Smooth muscle cell (in vitro differentiated cells): ENCODE results near the gene METAP1D. TPM values are rescaled to one million over a fixed set of nuclear protein-coding genes. Genes with fewer than 3 reads are reported as not detected.

ENCODE experiments used
- DNase-seq: peaks from one replicate; lab custom pipeline; 2025; ENCODE audit not compliant: unreplicated experiment; lab: John Stamatoyannopoulos, UW
- H2AFZ ChIP-seq: fragments of 200-600 bp; sonication (generic); 2 replicates; pipeline ENCODE4 v1.6.0; 2016; ENCODE audit warnings: antibody characterized with exemption, low read depth, mild to moderate bottlenecking
- H3F3A ChIP-seq: fragments of 200-600 bp; sonication (generic); 2 replicates; pipeline ENCODE4 v1.6.0; 2017; ENCODE audit warnings: antibody characterized with exemption, low read depth
- H3K27ac ChIP-seq: fragments of 200-600 bp; sonication (generic); 2 replicates; pipeline ENCODE4 v1.5.1; 2016; ENCODE audit warnings: low read depth, mild to moderate bottlenecking
- H3K27me3 ChIP-seq: fragments of 200-600 bp; sonication (generic); 2 replicates; pipeline ENCODE4 v1.6.1; 2016; ENCODE audit warnings: low read depth, mild to moderate bottlenecking
- H3K36me3 ChIP-seq: fragments of 200-600 bp; sonication (generic); 2 replicates; pipeline ENCODE4 v1.5.1; 2016; ENCODE audit warnings: low read depth
- H3K4me1 ChIP-seq: fragments of 200-600 bp; sonication (generic); 2 replicates; pipeline ENCODE4 v1.5.1; 2016; ENCODE audit warnings: low read depth
- H3K4me2 ChIP-seq: fragments of 200-600 bp; sonication (generic); 2 replicates; pipeline ENCODE4 v1.6.0; 2016; ENCODE audit warnings: mild to moderate bottlenecking
- H3K4me3 ChIP-seq: fragments of 200-600 bp; sonication (generic); 2 replicates; pipeline ENCODE4 v1.5.1; 2016; ENCODE audit warnings: mild to moderate bottlenecking
- H3K79me2 ChIP-seq: fragments of 200-600 bp; sonication (generic); 2 replicates; pipeline ENCODE4 v1.6.0; 2016; ENCODE audit warnings: low read depth, mild to moderate bottlenecking
- H3K9ac ChIP-seq: fragments of 200-600 bp; sonication (generic); 2 replicates; pipeline ENCODE4 v1.6.0; 2016; ENCODE audit warnings: low read depth
- H3K9me3 ChIP-seq: fragments of 200-600 bp; sonication (generic); replicated peaks from 2 replicates; pipeline ENCODE4 v1.5.1; 2016; ENCODE audit warnings: low read depth
- H4K20me1 ChIP-seq: fragments of 200-600 bp; sonication (generic); 2 replicates; pipeline ENCODE4 v1.6.0; 2016; ENCODE audit warnings: low read depth
- CTCF ChIP-seq: fragments of 200-600 bp; sonication (generic); IDR thresholded peaks from 2 replicates; pipeline ENCODE4 v1.5.1; 2017; ENCODE audit warnings: borderline replicate concordance, mild to moderate bottlenecking, antibody characterized with exemption; ENCODE audit not compliant: insufficient read depth, poor library complexity, severe bottlenecking
- WGBS: methylation state at CpG from one replicate; pipeline ENCODE4 v1.1.7; 2016; ENCODE audit warnings: low lambda C conversion rate; 5-methylcytosine and 5-hydroxymethylcytosine counted together
- polyA plus RNA-seq: library from polyadenylated mRNA; unstranded; fragments of >200 nt; fragmentation: Nextera tagmentation; extraction: Ambion mirVana; gene quantifications from 2 replicates; pipeline ENCODE4 v1.2.1, GENCODE V29; 2016
- total RNA-seq: library from RNA; depleted of rRNA; stranded (reverse); fragments of >200 nt; gene quantifications from 2 replicates; pipeline ENCODE4 v1.2.3, GENCODE V29; 2014

The METAP1D gene
- total and polyA plus RNA-seq, 2 experiments from 2014 or later, result 5.9 to 7.5 TPM

GRCh38 chr2:172100935-172101820 lies 101.4 kb downstream of the METAP1D start:
- DNase-seq, result no peak
- Histone ChIP-seq H3K9ac (peak overlapping the region; percentile 2), H3K36me3 (no peaks in the 10 kb centered on the region), H3K4me3 (peak overlapping the region; percentile 68), H3K27ac (peak overlapping the region; percentile 45), H3K9me3 (no peaks in the 10 kb centered on the region), H4K20me1 (peaks cover 8% of the 10 kb centered on the region), H3K4me1 (peaks cover 56% of the 10 kb centered on the region), H3K27me3 (peaks cover 66% of the 10 kb centered on the region), H3K4me2 (peak overlapping the region; percentile 97), H3F3A (peaks cover 17% of the 10 kb centered on the region), H2AFZ (no peak overlapping the region), H3K79me2 (peaks cover 5% of the 10 kb centered on the region)
- no peak for TF ChIP-seq CTCF
- WGBS, result 5% methylated on average over 54 of the region's 54 CpGs

GRCh38 chr2:172101821-172102390 lies 102.2 kb downstream of the METAP1D start:
- Histone ChIP-seq H3F3A (peaks cover 17% of the 10 kb centered on the region), H3K36me3 (no peaks in the 10 kb centered on the region), H3K27me3 (peaks cover 73% of the 10 kb centered on the region), H2AFZ (peak overlapping the region; percentile 43), H3K27ac (peak overlapping the region; percentile 45), H4K20me1 (peaks cover 8% of the 10 kb centered on the region), H3K4me1 (peaks cover 55% of the 10 kb centered on the region), H3K9me3 (no peaks in the 10 kb centered on the region), H3K9ac (no peak overlapping the region), H3K4me2 (peak overlapping the region; percentile 97), H3K4me3 (peak overlapping the region; percentile 68), H3K79me2 (peaks cover 5% of the 10 kb centered on the region)
- TF ChIP-seq CTCF, result no peak
- WGBS, result under 1% methylated on average over 33 of the region's 36 CpGs
- no peak for DNase-seq

- peaks cover 81% of the 10 kb centered on the region for H3K27me3 ChIP-seq
- peak within 1 kb of the TSS; percentile 45 for H3K27ac ChIP-seq
- H3K36me3 ChIP-seq, result no peaks in the 10 kb centered on the region
These were observed 102.9 kb downstream of the METAP1D start, which contains the start of gene DLX2 for GRCh38 chr2:172102391-172103359. TSS of gene DLX2 (minus strand) at chr2:172102900. CDS start at chr2:172102538, 362 bp downstream.

More at GRCh38 chr2:172102391-172103359, 102.9 kb downstream of the METAP1D start, which contains the start of gene DLX2:
- peak; percentile 72 for DNase-seq
- TF ChIP-seq CTCF, result no peak
- 1% methylated on average over 64 of the region's 74 CpGs for WGBS
- H3F3A ChIP-seq, result peaks cover 12% of the 10 kb centered on the region
- no peaks in the 10 kb centered on the region for H3K9me3 ChIP-seq
- H3K4me1 ChIP-seq, result peaks cover 48% of the 10 kb centered on the region
- peaks cover 8% of the 10 kb centered on the region for H4K20me1 ChIP-seq
- peak within 1 kb of the TSS; percentile 43 for H2AFZ ChIP-seq
- no peak within 1 kb of the TSS for H3K9ac ChIP-seq
- H3K4me2 ChIP-seq, result peak within 1 kb of the TSS; percentile 97
- peaks cover 5% of the 10 kb centered on the region for H3K79me2 ChIP-seq
- peak within 1 kb of the TSS; percentile 68 for H3K4me3 ChIP-seq
